HepG2 (cell line): Measurements from ENCODE around the gene ARHGEF40. TPM values are rescaled to one million over a fixed set of nuclear protein-coding genes. Genes with fewer than 3 reads are reported as not detected.

Experiments
- AGO1 ChIP-seq: fragments of 200-400 bp; formaldehyde crosslinking; IDR thresholded peaks from 2 replicates; pipeline ENCODE4 v1.6.1; 2017; ENCODE audit warnings: mild to moderate bottlenecking, low read depth, low read length, moderate library complexity; ENCODE audit not compliant: poor library complexity, severe bottlenecking
- ELF4 ChIP-seq: sonication (generic); formaldehyde crosslinking; IDR thresholded peaks from 2 replicates; pipeline ENCODE4 v1.5.0; 2020; ENCODE audit warnings: missing genetic modification reagents, mild to moderate bottlenecking, moderate library complexity, borderline replicate concordance
- MXI1 ChIP-seq: IDR thresholded peaks from 3 replicates; pipeline ENCODE4 v1.6.1; 2012; ENCODE audit warnings: low read depth, low read length, inconsistent platforms, borderline replicate concordance
- NFATC3 ChIP-seq: sonication (generic); formaldehyde crosslinking; IDR thresholded peaks from 2 replicates; pipeline ENCODE4 v1.5.1; 2020; ENCODE audit warnings: mild to moderate bottlenecking, missing genetic modification reagents
- PRMT3 ChIP-seq: sonication (generic); formaldehyde crosslinking; IDR thresholded peaks from 2 replicates; pipeline ENCODE4 v1.8.1; 2022; ENCODE audit warnings: low read depth, mild to moderate bottlenecking, moderate library complexity, missing genetic modification reagents, borderline replicate concordance
- RFXAP ChIP-seq: sonication (generic); formaldehyde crosslinking; IDR thresholded peaks from 2 replicates; pipeline ENCODE4 v1.4.0; 2020; ENCODE audit warnings: missing genetic modification reagents, borderline replicate concordance
- SIN3A ChIP-seq: IDR thresholded peaks from 2 replicates; pipeline ENCODE4 v1.6.1; 2011; ENCODE audit warnings: low read depth, mild to moderate bottlenecking, control low read depth, low read length, borderline replicate concordance
- SMAD9 ChIP-seq: sonication (generic); formaldehyde crosslinking; IDR thresholded peaks from 2 replicates; pipeline ENCODE4 v1.5.1; 2020; ENCODE audit warnings: mild to moderate bottlenecking, missing genetic modification reagents
- TMF1 ChIP-seq: sonication (generic); formaldehyde crosslinking; IDR thresholded peaks from 2 replicates; pipeline ENCODE4 v1.8.1; 2022; ENCODE audit warnings: low read depth, missing genetic modification reagents
- ZFY ChIP-seq: sonication (generic); formaldehyde crosslinking; IDR thresholded peaks from 2 replicates; pipeline ENCODE4 v1.4.0; 2020; ENCODE audit warnings: missing genetic modification reagents
- ZNF451 ChIP-seq: sonication (generic); formaldehyde crosslinking; IDR thresholded peaks from 2 replicates; pipeline ENCODE4 v1.5.0; 2020; ENCODE audit warnings: mild to moderate bottlenecking, missing genetic modification reagents
- ZNF468 ChIP-seq: sonication (generic); formaldehyde crosslinking; IDR thresholded peaks from 2 replicates; pipeline ENCODE4 v1.8.0; 2022; ENCODE audit warnings: mild to moderate bottlenecking, moderate library complexity, missing genetic modification reagents
- ZNF510 ChIP-seq: sonication (generic); formaldehyde crosslinking; IDR thresholded peaks from 2 replicates; pipeline ENCODE4 v1.4.0; 2020; ENCODE audit warnings: low read depth, mild to moderate bottlenecking, missing genetic modification reagents
- ZNF543 ChIP-seq: sonication (generic); formaldehyde crosslinking; IDR thresholded peaks from 2 replicates; pipeline ENCODE4 v1.4.0; 2020; ENCODE audit warnings: mild to moderate bottlenecking, missing genetic modification reagents
- ZNF556 ChIP-seq: sonication (generic); formaldehyde crosslinking; IDR thresholded peaks from 2 replicates; pipeline ENCODE4 v1.4.0; 2020; ENCODE audit warnings: mild to moderate bottlenecking, missing genetic modification reagents, borderline replicate concordance
- ZNF672 ChIP-seq: sonication (generic); formaldehyde crosslinking; IDR thresholded peaks from 2 replicates; pipeline ENCODE4 v1.8.1; 2022; ENCODE audit warnings: missing genetic modification reagents
- ZNF761 ChIP-seq: sonication (generic); formaldehyde crosslinking; conservative IDR thresholded peaks from 2 replicates; pipeline ENCODE4 v1.4.0; 2020; ENCODE audit warnings: mild to moderate bottlenecking, missing genetic modification reagents
- ZNF879 ChIP-seq: sonication (generic); formaldehyde crosslinking; IDR thresholded peaks from 2 replicates; pipeline ENCODE4 v1.8.1; 2023; ENCODE audit warnings: missing genetic modification reagents
- polyA plus RNA-seq, 8 experiments: library from polyadenylated mRNA; depleted of rRNA in 3 of 8; stranded (reverse) in 7 of 8; unstranded in 1 of 8; fragments of >200 nt; fragmentation: Illumina TruSeq in 4 of 8; extraction: Trizol in 4 of 8; gene quantifications; 2 replicates each; pipeline versions ENCODE4 v1.2.1 to v1.2.3, GENCODE V29; 2011 to 2016; ENCODE audit warnings: low read depth in 4 of 8, missing spikeins in 1 of 8, mixed read lengths in 1 of 8; ENCODE audit not compliant: insufficient read depth in 1 of 8
- total RNA-seq, 5 experiments: library from RNA; depleted of rRNA; stranded (reverse); fragments of >200 nt; fragmentation: Illumina TruSeq; extraction: Trizol; gene quantifications; 2 replicates each; pipeline ENCODE4 v1.2.3, GENCODE V29; 2016; ENCODE audit warnings: low read depth in 1 of 5
- TF ChIP-seq, protein P1 (sequence below): sonication (generic); formaldehyde crosslinking; IDR thresholded peaks from 2 replicates; pipeline ENCODE4 v1.5.1; 2020; ENCODE audit warnings: mild to moderate bottlenecking, missing genetic modification reagents, borderline replicate concordance
- TF ChIP-seq, protein P2 (sequence below): sonication (generic); formaldehyde crosslinking; IDR thresholded peaks from 2 replicates; pipeline ENCODE4 v1.5.1; 2020; ENCODE audit warnings: missing genetic modification reagents, mild to moderate bottlenecking, borderline replicate concordance
- TF ChIP-seq, protein P3 (sequence below): IDR thresholded peaks from 2 replicates; pipeline ENCODE4 v1.6.1; 2016; ENCODE audit warnings: low read depth, control low read depth
- TF ChIP-seq, protein P4 (sequence below): IDR thresholded peaks from 2 replicates; pipeline ENCODE4 v1.6.1; 2012; ENCODE audit warnings: inconsistent platforms
- TF ChIP-seq, protein P5 (sequence below): sonication (generic); formaldehyde crosslinking; IDR thresholded peaks from 2 replicates; pipeline ENCODE4 v1.8.0; 2023; ENCODE audit warnings: mild to moderate bottlenecking, missing genetic modification reagents
- TF ChIP-seq, protein P6 (sequence below): sonication (generic); formaldehyde crosslinking; conservative IDR thresholded peaks from 2 replicates; pipeline ENCODE4 v1.8.0; 2022; ENCODE audit warnings: low read depth, missing genetic modification reagents

ARHGEF40 gene
- total and polyA plus RNA-seq, 2 of the 13 experiments (the other 11 are each of a cell fraction or from before 2014, with no cell fraction given), result 28.1 to 78.1 TPM

DNA sequence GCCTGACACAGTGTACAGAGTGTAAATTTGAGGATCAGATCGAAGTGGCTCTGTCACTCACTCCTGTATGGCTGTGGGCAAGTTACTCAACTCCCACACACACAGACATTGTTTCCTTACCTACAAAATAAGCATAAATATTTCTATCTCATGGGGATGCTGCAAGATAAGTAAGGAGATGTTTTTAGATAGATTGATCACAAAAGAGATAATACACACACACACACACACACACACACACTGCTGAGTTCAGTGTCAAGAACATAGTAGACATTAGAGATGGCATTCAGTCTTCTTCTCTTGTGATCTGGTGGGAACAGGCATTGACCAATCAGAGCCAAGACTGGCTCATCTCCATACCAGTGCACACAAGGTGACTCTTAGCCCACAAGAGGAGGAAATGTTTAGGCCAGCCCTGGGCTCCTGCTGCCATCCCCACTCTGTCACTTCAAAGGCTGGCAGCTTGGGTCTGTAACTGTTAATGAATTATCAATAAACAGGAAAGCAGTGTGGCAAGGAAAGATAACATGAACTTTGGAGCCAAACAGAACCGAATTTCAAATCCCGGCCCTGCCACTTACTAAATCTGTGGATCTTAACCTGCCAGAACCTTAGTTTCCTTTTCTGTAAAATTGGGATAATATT lies 15.9 kb upstream of the ARHGEF40 start (continued):
- TF ChIP-seq, protein P1, sequence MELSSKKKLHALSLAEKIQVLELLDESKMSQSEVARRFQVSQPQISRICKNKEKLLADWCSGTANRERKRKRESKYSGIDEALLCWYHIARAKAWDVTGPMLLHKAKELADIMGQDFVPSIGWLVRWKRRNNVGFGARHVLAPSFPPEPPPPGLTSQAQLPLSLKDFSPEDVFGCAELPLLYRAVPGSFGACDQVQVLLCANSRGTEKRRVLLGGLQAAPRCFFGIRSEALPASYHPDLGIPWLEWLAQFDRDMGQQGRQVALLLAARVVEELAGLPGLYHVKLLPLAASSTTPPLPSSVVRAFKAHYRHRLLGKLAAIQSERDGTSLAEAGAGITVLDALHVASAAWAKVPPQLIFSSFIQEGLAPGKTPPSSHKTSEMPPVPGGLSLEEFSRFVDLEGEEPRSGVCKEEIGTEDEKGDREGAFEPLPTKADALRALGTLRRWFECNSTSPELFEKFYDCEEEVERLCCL (CRISPR knock-in tag), result no peak
- TF ChIP-seq ZNF510 (CRISPR knock-in tag) (peak; percentile 63; the same call in 1 of the 2 replicates), SMAD9 (CRISPR knock-in tag) (no peak), ZNF468 (no peak), ZNF879 (CRISPR knock-in tag) (no peak), ZNF761 (peak; percentile 62; the same call in 1 of the 2 replicates), AGO1 (no peak), MXI1 (peak; percentile 41; the same call in 1 of the 3 replicates), TMF1 (CRISPR knock-in tag) (no peak), SIN3A (0 out of 2 replicates have a peak, but pooled peaks have one; percentile 8), ZNF543 (CRISPR knock-in tag) (no peak; the same call in 1 of the 2 replicates), RFXAP (CRISPR knock-in tag) (peak; percentile 94), ELF4 (CRISPR knock-in tag) (peak; percentile 20; the same call in 1 of the 2 replicates), ZNF451 (CRISPR knock-in tag) (no peak), NFATC3 (CRISPR knock-in tag) (no peak), ZNF672 (CRISPR knock-in tag) (no peak), ZFY (CRISPR knock-in tag) (peak; percentile 48; the same call in 1 of the 2 replicates), ZNF556 (peak; percentile 74; the same call in 1 of the 2 replicates), PRMT3 (CRISPR knock-in tag) (peak; percentile 57; the same call in 1 of the 2 replicates)
- TF ChIP-seq, protein P2, sequence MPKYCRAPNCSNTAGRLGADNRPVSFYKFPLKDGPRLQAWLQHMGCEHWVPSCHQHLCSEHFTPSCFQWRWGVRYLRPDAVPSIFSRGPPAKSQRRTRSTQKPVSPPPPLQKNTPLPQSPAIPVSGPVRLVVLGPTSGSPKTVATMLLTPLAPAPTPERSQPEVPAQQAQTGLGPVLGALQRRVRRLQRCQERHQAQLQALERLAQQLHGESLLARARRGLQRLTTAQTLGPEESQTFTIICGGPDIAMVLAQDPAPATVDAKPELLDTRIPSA (CRISPR knock-in tag), result no peak
- TF ChIP-seq, protein P3, sequence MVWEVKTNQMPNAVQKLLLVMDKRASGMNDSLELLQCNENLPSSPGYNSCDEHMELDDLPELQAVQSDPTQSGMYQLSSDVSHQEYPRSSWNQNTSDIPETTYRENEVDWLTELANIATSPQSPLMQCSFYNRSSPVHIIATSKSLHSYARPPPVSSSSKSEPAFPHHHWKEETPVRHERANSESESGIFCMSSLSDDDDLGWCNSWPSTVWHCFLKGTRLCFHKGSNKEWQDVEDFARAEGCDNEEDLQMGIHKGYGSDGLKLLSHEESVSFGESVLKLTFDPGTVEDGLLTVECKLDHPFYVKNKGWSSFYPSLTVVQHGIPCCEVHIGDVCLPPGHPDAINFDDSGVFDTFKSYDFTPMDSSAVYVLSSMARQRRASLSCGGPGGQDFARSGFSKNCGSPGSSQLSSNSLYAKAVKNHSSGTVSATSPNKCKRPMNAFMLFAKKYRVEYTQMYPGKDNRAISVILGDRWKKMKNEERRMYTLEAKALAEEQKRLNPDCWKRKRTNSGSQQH, result no peak
- TF ChIP-seq, protein P4, sequence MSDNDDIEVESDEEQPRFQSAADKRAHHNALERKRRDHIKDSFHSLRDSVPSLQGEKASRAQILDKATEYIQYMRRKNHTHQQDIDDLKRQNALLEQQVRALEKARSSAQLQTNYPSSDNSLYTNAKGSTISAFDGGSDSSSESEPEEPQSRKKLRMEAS, result peak; percentile 52; the same call in 1 of the 2 replicates
- TF ChIP-seq, protein P5, sequence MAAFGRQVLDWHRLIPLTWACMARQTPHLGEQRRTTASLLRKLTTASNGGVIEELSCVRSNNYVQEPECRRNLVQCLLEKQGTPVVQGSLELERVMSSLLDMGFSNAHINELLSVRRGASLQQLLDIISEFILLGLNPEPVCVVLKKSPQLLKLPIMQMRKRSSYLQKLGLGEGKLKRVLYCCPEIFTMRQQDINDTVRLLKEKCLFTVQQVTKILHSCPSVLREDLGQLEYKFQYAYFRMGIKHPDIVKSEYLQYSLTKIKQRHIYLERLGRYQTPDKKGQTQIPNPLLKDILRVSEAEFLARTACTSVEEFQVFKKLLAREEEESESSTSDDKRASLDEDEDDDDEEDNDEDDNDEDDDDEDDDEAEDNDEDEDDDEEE (CRISPR knock-in tag), result peak; percentile 76; the same call in 1 of the 2 replicates
- TF ChIP-seq, protein P6, sequence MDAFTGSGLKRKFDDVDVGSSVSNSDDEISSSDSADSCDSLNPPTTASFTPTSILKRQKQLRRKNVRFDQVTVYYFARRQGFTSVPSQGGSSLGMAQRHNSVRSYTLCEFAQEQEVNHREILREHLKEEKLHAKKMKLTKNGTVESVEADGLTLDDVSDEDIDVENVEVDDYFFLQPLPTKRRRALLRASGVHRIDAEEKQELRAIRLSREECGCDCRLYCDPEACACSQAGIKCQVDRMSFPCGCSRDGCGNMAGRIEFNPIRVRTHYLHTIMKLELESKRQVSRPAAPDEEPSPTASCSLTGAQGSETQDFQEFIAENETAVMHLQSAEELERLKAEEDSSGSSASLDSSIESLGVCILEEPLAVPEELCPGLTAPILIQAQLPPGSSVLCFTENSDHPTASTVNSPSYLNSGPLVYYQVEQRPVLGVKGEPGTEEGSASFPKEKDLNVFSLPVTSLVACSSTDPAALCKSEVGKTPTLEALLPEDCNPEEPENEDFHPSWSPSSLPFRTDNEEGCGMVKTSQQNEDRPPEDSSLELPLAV, result no peak
